GM23248 (cell line): ENCODE data around the gene ARMH4.

Experiments
- EZH2 ChIP-seq: fragments of 200-600 bp; sonication (generic); IDR thresholded peaks from 2 replicates; pipeline ENCODE4 v1.6.1; 2018; ENCODE audit warnings: antibody characterized with exemption, mild to moderate bottlenecking; ENCODE audit not compliant: insufficient read depth, poor library complexity, severe bottlenecking
- EZH2phosphoT487 ChIP-seq: fragments of 200-600 bp; sonication (generic); IDR thresholded peaks from 2 replicates; pipeline ENCODE4 v1.6.1; 2018; ENCODE audit warnings: antibody characterized with exemption, moderate library complexity, mild to moderate bottlenecking, low read depth; ENCODE audit not compliant: insufficient read depth

GRCh38 chr14:58078068-58078467, 73.9 kb downstream of the ARMH4 start:
- TF ChIP-seq EZH2 (no peak), EZH2phosphoT487 (no peak)
